HG03045 (cell line): ENCODE data around the gene CRTAP.
A peak's percentile ranks its signal among the peaks of the same experiment; 100 is the strongest.
"Not testable (repeated sequence)": the region's sequence is repeated elsewhere in the genome, so short reads cannot be mapped to it uniquely, and the experiment has no call there.

Experiments
- ATAC-seq: cut with Tn5 transposase; IDR thresholded peaks from one replicate; pipeline ENCODE4 v1.9.1; 2021; ENCODE audit warnings: mild to moderate bottlenecking, moderate library complexity; ENCODE audit not compliant: unreplicated experiment

Gene CRTAP

DNA sequence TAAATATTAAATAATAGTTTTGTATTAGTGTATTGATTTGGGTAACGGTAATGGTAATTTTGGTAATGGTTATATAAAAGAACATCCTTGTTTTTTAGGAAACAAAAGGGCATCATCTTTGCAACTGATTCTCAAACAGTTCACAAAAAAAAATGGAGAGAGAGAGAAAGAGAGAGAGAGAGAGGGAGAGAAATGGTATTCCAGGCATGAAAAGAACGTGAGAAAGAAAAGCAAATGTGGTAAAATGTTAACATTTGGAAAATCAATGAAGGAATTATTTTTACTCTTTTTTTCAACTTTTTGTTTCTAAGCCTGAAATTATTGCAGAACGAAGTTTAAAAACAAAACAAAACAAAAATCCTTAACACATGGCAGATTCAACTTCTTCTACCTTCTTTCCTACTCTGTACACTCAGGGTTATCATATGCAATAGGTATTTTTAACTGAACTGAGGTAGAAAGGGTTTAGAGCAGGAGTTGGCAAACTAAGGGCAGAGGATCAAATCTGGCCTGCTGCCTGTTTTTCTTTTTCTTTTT is 14.6 kb upstream of the CRTAP start:
- ATAC-seq: no peak

DNA sequence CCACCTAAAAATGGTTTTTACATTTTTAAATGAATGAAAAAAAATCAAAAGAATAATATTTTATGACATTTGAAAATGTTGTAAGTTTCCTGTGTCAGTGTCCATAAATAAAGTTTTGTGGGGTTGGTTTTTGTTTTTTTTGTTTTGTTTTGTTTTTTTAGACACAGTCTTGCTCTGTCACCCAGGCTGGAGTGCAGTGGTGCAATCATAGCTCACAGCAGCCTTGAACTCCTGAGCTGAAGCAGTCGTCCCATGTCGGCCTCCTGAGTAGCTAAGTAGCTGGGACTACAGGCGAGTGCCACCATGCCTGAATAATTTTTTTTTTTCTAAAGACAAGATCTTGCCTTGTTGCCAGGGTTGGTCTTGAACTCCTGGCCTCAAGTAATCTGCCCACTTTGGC is 14.1 kb upstream of the CRTAP start:
- no peak for ATAC-seq

DNA sequence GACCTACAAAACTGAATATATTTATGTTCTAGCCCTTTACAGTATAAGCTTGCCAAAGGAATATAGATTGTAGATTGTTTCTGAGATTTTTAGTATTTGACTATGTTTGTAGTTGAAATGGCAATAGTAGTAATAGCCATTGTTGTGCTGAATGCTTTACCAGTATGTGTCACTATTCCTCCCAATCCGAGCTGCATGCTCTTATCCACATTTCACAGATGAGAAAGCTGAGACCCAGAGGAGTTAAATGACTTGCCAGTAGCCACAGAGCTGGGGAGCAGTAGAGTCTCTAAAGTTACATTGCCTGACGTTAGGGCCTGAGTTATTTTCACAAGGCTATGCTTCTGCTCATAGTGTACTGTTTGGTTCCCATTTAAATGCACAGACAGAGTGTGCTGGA is 13.6 kb upstream of the CRTAP start:
- ATAC-seq: no peak

DNA sequence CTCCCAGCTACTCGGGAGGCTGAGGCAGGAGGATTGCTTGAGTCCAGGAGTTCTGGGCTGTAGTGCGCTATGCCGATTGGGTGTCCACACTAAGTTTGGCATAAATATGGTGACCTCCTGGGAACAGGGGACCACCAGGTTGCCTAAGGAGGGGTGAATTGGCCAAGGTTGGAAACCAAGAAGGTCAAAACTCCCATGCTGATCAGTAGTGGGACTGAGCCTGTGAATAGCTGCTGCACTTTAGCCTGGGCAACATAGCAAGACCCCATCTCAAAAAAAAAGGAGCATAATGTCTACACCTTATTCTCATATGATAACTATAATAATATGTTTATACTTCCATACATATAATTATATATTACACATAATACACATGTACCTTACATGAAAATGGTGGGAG is 10.8 kb upstream of the CRTAP start:
- ATAC-seq: no peak

DNA sequence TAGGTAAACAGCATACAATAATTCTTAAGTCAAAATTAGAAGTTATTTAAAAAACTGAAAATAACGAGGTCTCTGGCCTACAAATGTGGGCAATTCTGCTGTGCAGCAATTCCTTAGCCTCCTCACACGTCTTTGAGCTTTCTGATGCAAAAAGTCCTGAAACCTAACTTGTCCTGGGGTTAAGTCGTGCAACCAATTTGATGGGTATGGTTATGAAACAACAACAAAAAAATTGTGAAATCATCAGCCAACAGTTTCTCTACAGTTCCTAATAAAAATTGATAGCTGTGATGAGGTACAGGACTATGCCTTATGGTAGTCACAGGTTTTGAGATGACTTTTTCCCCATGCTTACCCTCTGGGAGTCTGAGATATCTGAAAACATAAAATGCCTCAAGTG is 10.3 kb upstream of the CRTAP start:
- ATAC-seq: no peak

DNA sequence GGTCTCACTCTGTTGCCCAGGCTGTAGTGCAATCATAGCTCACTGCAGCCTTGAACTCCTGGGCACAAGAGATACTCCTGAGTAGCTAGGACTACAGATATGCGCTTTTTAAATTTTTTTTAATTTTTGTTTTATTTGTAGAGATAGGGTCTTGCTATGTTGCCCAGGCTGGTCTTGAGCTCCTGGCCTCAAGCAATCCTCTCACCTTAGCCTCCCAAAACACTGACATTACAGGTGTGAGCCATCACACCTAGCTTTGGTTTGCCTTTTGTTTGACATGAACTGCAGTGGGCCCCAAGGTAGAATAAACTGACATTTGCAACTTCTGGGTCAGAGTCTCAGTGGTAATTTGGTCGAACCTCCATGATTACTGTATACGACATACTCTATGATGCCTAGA is 9.0 kb upstream of the CRTAP start:
- ATAC-seq: no peak

DNA sequence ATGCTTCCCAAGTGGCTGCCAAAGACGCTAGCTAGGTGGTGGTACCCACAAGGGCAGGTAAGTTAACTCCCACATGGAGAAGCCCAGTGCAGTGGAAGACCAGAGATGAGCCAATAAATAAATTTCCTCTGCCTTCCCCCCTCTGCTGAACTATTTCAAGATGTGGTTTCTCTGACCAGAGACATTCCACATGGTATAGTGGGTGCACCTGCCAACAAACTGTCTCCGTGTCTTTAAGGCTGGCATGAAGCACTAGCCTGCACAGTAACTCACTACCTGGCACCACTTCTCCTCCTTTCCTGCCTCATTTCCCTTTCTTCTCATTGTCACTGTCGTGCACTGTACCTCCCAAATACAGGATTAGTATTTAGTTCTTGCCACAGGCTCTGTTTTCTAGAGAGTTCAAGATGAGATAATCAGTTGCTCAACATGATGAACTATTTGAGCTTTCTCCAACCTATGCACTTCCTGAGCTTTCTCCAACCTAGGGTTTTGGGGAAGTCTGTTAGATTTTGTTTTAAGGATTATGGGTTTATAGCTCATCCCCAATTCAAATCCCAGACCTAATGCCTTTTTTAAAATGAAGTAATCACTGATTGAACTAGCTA is 8.4 kb upstream of the CRTAP start:
- ATAC-seq: no peak

DNA sequence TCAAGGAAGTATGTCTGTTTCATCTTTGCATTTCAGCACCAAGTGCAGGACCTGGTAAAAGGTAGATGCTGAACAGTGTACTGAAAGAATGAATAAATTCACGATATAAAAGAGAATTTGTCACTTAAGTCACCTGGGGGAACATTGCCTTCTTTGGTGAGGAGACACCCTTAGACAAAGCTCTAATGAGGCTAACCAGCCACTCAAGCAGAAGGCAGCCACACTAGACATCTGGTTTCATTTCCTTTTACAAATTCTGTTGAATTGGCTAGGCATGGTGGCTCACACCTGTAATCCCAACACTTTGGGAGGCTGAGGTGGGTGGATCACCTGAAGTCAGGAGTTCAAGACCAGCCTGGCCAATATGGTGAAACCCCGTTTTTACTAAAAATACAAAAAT is 7.0 kb upstream of the CRTAP start:
- ATAC-seq: not testable (repeated sequence)

DNA sequence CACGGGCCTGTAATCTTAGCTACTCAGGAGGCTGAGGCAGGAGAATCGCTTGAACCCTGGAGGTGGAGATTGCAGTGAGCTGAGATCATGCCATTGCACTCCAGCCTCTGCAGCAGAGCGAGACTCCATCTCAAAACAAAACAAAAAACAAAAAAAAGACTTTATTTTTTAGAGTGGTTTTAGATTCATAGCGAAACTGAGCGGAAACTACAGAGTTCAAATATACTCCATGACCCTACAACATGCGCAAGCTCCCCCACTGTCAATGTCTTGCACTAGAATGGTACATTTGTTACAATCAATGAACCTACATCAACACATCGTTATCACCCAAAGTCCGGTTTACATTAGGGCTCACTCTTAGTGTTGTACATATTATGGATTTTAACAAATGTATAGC is 2.2 kb upstream of the CRTAP start:
- peak; percentile 29 for ATAC-seq

DNA sequence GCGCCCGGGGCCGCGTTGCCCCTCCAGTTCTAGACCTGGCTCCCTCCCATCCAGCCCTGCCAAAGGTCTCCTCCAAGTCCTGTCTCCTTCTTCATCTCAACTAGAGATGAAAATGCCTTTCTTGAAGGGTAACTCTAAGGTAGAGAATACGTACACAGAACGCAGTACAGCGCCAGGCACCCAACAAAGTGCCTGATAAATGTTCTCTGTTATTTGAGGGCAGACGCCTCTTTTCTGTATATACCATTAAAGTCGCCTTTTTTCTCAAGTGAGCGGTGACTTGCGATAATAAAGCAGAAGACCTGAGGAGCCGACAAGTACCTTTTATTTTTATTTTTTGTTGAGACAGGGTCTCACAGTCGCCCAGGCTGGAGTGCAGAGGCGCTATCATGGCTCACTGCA is 809 bp downstream of the CRTAP start:
- no peak for ATAC-seq

DNA sequence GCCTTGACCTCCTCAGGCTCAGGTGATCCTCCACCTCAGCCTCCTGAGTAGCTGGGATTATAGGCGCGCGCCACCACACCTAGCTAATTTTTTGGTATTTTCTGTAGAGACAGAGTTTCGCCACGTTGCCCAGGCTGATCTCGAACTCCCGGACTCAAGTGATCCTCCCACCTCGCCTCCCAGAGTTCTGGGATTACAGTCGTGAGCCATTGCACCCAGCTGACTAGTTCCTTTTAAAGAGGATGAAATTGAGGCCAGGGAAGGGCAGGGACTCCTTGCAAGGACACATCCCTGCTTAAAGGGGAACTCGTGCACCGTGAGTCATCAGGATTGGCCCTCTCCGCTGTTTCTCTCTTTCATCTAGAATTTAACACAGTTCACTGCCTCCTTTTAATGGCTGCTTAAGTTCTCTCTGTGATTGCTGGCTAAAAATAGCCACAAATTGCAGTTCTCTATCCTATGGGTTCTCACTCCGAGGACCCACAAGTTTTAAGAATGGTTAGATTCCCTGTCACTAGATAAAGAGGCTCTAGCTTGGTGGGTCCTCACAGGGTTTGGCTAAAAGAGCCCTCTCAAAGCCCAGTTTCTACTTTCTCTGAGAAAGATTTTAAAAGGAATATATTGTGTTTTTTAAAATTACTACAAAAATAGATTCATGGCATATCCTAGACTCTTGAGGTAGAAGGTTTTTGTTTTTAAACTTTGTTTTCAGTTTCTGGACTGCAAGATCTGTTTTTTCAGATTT is 1.4 kb downstream of the CRTAP start:
- ATAC-seq: no peak

DNA sequence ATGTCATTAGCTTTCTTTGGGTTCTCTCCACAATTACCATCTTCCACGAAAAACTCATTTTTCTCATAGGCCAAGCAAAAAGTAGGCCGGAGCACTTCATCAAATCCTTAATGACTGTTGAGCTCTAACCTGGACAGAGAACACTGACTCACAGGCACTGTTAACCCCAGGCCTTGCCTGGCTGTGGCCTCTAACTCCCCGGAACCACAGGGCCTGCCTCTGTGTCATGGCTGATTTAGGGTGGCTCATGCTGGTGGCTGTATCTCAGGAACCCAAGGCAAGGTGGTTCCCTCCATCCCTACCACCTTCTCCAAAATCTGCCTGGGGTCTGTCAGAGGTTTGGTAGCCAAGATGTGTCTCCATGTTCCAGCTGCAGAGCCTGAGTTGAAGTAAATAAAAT is 3.6 kb downstream of the CRTAP start:
- no peak for ATAC-seq

DNA sequence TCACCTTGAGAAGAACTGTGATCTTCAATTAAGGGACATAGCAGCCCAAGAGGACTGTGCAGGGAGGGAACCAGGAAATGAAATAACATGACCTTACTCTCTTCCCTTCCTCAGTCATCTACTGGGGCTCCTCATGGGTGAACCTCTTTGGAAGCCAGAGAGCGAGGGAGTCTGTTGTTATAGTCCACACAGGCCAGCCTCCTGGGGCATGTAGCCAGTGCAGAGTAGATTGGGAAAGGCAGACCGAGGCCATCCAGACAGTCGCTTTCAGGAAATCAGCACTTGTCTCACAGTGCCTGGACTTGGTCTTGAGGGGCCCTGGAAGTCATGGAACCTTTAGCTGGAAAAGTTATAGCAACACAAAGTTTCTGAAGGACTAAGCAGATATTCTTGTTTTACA is 6.1 kb downstream of the CRTAP start:
- ATAC-seq: no peak

DNA sequence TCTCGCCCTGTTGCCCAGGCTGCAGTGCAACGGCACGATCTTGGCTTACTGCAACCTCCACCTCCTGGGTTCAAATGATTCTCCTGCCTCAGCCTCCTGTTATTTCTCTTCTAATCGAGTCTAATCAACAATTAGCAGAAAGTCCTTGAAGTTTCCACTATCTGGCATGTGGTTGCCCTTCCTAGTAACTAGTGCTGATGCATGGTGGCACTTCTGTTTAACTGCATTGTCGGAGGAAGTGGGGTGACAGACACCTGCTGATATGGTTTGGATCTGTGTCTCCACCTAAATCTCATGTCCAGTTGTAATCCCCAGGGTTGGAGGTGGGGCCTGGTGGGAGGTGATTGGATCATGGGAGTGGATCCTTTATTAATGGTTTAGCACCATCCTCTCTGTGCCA is 9.2 kb downstream of the CRTAP start:
- no peak for ATAC-seq

DNA sequence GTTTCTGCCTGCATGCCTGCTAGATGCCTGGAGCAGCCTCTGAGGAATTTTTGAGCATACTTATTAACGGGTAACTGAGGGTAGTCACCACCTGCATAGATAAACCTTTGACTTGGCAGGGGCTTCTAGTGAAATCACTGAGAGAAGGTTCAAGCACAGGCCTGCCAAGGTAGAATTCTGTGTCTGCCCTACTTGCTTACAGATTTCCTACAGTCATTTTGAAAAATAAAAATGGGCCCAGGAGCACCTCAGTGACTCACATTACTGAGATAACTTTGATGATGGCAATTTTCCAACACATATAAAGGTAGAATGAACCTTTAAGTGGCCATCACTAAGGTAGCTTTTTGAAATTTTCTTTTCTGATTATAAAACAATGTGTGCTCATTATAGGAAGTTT is 10.8 kb downstream of the CRTAP start:
- ATAC-seq: no peak

DNA sequence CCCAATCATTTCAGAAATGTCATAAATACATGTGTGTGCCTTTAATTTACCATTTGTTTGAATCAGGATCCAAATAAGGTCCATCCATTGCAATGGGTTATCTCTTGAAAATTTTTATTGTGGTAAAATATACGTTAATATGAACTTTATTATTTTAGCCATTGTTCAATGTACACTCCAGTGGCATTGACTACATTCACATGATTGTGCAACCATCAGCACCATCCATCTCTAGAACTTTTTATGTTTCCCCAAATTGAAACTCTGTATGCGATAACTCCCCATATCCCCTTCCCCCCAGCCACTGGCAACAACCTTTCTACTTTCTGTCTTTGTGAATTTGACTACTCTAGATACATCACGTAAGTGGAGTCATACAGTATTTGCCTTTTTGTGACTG is 12.0 kb downstream of the CRTAP start:
- ATAC-seq: no peak

DNA sequence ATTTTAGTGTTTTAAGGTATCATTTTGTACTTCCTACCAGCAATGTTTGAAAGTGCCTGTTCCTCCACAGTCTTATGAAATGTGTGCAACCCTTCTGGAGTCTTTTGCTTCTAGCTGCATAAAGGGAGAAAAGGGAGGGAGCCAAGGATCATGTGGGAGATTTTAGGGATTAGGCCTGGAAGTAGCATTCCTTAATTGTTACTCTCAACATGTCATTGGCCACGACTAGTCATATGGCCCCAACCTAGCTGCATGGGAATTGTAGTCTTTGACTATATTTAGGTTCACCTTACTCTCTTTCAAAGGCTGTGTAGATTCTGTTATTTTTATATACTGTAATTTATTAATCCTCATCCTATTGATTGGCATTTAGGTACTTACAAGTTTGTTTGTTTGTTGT is 14.9 kb downstream of the CRTAP start:
- ATAC-seq: no peak

DNA sequence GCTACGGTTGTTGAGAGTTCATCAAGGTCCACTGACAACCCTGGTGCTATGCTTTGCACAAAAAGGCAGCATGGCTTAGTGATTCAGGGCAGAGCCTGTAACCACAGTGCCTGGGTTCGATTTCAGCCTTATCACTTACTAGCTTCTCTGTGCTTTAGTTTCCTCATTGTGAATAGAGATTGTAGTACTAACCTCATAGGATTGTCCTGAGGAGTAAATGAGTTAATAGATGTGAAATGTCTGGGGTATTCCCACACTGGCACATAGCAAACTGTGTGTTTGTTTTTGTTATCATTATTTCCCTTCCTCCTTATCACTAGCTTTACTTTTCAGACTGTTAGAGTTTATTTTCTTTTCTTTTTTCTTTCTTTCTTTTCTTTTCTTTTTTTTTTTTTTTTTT is 16.3 kb downstream of the CRTAP start:
- ATAC-seq: no peak

DNA sequence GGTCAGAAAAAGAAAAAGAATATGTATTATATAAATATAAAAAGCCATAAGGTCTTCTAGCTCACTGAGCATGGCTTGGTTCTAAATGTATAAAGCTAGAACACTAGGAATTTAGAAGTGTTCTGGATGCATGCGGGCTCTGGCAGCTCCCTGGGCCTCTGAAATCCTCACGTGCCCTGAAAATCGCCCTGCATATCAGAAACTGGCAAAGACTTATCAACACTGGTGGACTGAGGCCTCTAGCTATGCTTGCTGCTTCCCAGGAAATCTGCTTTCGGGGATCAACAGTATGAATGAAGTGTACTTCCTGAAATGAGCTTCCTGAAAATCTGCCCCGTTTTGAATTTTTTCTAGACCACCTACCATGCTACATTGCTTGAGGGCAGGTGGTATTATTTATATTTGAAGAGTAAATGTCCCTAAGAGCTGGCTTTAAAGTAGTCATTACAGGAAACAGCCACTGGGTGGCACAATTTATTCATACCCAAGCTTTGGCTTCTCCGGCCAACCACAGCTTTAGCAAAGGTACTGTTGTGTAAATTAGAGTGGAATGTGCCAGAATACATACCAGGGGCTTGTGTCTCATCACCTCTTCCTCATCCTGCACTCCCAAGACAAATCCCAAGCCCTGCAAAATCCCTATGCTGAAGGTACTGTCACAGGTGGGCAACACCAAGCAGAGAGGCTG is 17.7 kb downstream of the CRTAP start:
- peak; percentile 86 for ATAC-seq

DNA sequence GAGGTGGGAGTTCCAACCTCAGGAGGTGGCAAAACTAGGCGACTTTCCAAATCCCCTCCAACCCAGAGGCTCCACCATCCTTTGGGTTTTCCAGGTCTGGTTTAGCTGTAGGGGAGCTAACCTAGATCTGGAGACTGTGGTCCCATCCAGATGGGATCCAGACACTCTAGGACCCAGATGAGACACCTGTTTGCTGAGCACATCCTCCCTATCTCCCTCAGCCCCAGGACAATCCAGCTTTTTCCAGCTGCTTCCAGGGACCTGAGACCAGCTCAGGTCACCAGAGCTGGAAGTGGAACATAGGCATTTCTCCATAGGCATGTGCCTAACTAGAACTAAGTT is 18.2 kb downstream of the CRTAP start:
- ATAC-seq: no peak

DNA sequence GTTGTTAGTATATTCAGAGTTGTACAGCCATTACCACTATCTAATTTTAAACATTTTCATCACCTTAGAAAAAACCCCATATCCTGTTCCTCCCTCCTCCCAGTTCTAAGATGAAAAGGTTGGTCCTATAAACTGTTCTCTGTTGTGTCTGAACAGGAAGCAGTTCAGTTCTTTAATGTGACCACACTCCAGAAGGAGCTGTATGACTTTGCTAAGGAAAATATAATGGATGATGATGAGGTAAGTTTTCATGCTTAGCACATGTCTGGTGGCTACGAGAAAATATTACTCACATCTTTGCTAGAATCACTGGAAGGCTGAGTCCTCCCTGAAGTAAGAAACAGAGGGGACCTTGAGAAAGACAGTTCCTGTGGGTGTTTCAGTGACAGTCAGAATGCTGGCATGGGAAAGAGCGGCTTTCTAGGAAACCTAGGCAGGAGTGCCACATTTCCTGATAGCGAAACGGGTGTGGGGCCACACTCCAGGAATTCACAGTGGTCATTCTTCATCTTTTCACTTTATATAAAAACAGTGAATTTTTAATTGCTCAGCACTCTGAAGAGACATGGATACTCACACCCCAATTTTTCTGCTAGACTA is 20.3 kb downstream of the CRTAP start:
- no peak for ATAC-seq

DNA sequence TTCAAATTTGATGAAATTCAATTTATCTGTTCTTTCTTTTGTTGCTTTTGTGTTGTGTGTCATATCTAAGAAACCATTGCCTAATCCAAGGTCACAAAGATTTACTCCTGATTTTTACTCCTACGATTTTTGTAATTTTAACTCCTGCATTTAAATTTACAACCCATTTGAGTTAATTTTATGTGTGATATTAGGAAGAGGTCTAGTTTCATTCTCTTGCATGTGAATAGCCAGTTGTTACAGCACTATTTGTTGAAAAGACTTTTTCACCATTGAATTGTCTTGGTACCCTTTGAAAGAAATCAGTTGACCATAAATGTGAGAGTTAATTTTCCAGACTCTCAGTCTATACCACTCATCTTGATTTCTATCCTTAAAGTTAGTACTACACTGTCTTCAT is 23.9 kb downstream of the CRTAP start:
- ATAC-seq: no peak
